K562 (cell line): ENCODE data around the gene MAN2A1. TPM values are rescaled to one million over a fixed set of nuclear protein-coding genes. Genes with fewer than 3 reads are reported as not detected.

ENCODE experiments used
- ATAC-seq: fragments of 200-7000 bp; cut with Tn5 transposase; 3 replicates; pipeline ENCODE4 v1.9.1; 2020; ENCODE audit warnings: moderate library complexity
- BruUV-seq: library from RNA; stranded (reverse); fragments of 400-500 nt; replicated peaks from 2 replicates; lab custom pipeline; 2021; lab: Mats Ljungman, UMichigan
- CTCF ChIA-PET: fragments of 300-600 bp; formaldehyde crosslinking; extraction: SDS; loops from one replicate; lab custom pipeline; 2021; ENCODE audit warnings: low intra/inter-chr PET ratio; lab: Yijun Ruan, JAX
- POLR2A ChIA-PET: fragments of 300-600, 350-650 bp; sonication (Branson Sonifier 250); formaldehyde crosslinking; extraction: SDS; loops from one replicate; lab custom pipeline; 2021; ENCODE audit warnings: antibody characterized with exemption, inconsistent platforms; lab: Yijun Ruan, JAX
- DNase-seq, 4 experiments: peaks; one replicate each; pipeline versions ENCODE4 v3.0.0 to v3.0.0-alpha.2; 2011 to 2018; ENCODE audit warnings: low spot score in 3 of 4, mixed read lengths in 3 of 4; ENCODE audit errors: extremely low read depth in 1 of 4
- FAIRE-seq: peaks from 2 replicates; lab custom pipeline; 2011; peaks lifted over from hg19 to GRCh38; lab: Jason Lieb, UNC
- H2AFZ ChIP-seq: 2 replicates; pipeline ENCODE4 v1.6.0; 2011; ENCODE audit warnings: low read depth, low read length, control low read depth, inconsistent platforms
- H3K27ac ChIP-seq: fragments of 200-600 bp; 3 replicates; pipeline ENCODE4 v1.8.0; 2011; ENCODE audit warnings: low read depth, mild to moderate bottlenecking, control low read depth, inconsistent platforms, low read length, moderate library complexity, mixed read lengths; ENCODE audit errors: extremely low read depth
- H3K27me3 ChIP-seq, 2 experiments: fragments of 300-600 bp in 1 of 2; 2 replicates in 1 of 2; 3 replicates in 1 of 2; pipeline versions ENCODE4 v1.6.0 to v1.8.0; 2011; ENCODE audit warnings: inconsistent platforms in 2 of 2, low read length in 2 of 2, mild to moderate bottlenecking in 1 of 2, mixed read lengths in 1 of 2, moderate library complexity in 1 of 2; ENCODE audit not compliant: control insufficient read depth in 2 of 2, insufficient read depth in 2 of 2
- H3K36me3 ChIP-seq: fragments of 300-600 bp; 3 replicates; pipeline ENCODE4 v1.8.0; 2011; ENCODE audit warnings: mild to moderate bottlenecking, low read length, inconsistent platforms; ENCODE audit not compliant: control insufficient read depth, insufficient read depth
- H3K4me1 ChIP-seq, 2 experiments: fragments of 200-600 bp in 1 of 2; replicated peaks in 1 of 2; 2 replicates in 1 of 2; 3 replicates in 1 of 2; pipeline versions ENCODE4 v1.5.1 to v1.8.0; 2011; ENCODE audit warnings: inconsistent platforms in 2 of 2, low read length in 2 of 2, mild to moderate bottlenecking in 1 of 2, mixed read lengths in 1 of 2, moderate library complexity in 1 of 2; ENCODE audit not compliant: control insufficient read depth in 2 of 2, insufficient read depth in 2 of 2
- H3K4me2 ChIP-seq: 2 replicates; pipeline ENCODE4 v1.6.1; 2011; ENCODE audit warnings: low read length, control low read depth, inconsistent platforms, mixed read lengths; ENCODE audit not compliant: insufficient read depth
- H3K4me3 ChIP-seq: fragments of 200-600 bp; sonication (generic), shearing (Covaris generic); 2 replicates; pipeline ENCODE4 v1.5.1; 2016; ENCODE audit warnings: control low read depth, inconsistent platforms
- H3K79me2 ChIP-seq: fragments of 200-600 bp; 3 replicates; pipeline ENCODE4 v1.8.0; 2011; ENCODE audit warnings: low read length, inconsistent platforms; ENCODE audit not compliant: control insufficient read depth, insufficient read depth
- H3K9ac ChIP-seq, 2 experiments: 2 replicates each; pipeline versions ENCODE4 v1.6.0 to v1.6.1; 2011; ENCODE audit warnings: low read depth in 2 of 2, low read length in 2 of 2, control low read depth in 1 of 2, inconsistent platforms in 1 of 2, mild to moderate bottlenecking in 1 of 2, mixed read lengths in 1 of 2; ENCODE audit not compliant: insufficient read depth in 1 of 2
- H3K9me1 ChIP-seq: one replicate; pipeline ENCODE4 v1.6.0; 2011; ENCODE audit warnings: inconsistent platforms, mild to moderate bottlenecking, low read length, moderate library complexity; ENCODE audit not compliant: control insufficient read depth, insufficient read depth
- H3K9me3 ChIP-seq: replicated peaks from 2 replicates; pipeline ENCODE4 v1.5.1; 2011; ENCODE audit warnings: low read depth, low read length, inconsistent platforms; ENCODE audit not compliant: control insufficient read depth, insufficient read depth
- H4K20me1 ChIP-seq: replicated peaks from 2 replicates; pipeline ENCODE4 v1.6.1; 2011; ENCODE audit warnings: low read length, inconsistent platforms, mixed read lengths; ENCODE audit not compliant: control insufficient read depth, insufficient read depth
- MXI1 ChIP-seq: IDR thresholded peaks from 2 replicates; pipeline ENCODE4 v1.6.1; 2011; ENCODE audit warnings: low read depth, mild to moderate bottlenecking, improper control_type of control experiment, low read length
- NR4A1 ChIP-seq, 2 experiments: fragments of 250-450 bp in 1 of 2; fragments of 450-650 bp in 1 of 2; sonication (Bioruptor Pico) in 1 of 2; IDR thresholded peaks; 2 replicates each; pipeline versions ENCODE4 v1.4.0 to v1.6.1; 2016 to 2020; ENCODE audit warnings: mild to moderate bottlenecking in 2 of 2, missing compliant biosample characterization in 1 of 2, missing genetic modification characterization in 1 of 2, moderate library complexity in 1 of 2
- TAF7 ChIP-seq: fragments of 450-650 bp; IDR thresholded peaks from 2 replicates; pipeline ENCODE4 v1.6.1; 2016; ENCODE audit warnings: missing genetic modification characterization, missing compliant biosample characterization
- ZNF121 ChIP-seq: sonication (generic); formaldehyde crosslinking; conservative IDR thresholded peaks from 2 replicates; pipeline ENCODE4 v1.8.0; 2022; ENCODE audit warnings: missing genetic modification reagents
- ZNF407 ChIP-seq: fragments of 450-650 bp; IDR thresholded peaks from 2 replicates; pipeline ENCODE4 v1.6.1; 2016; ENCODE audit warnings: low read depth
- WGBS: fragments of 100-300 bp; shearing (Covaris generic); methylation state at CpG from one replicate; pipeline ENCODE4 v1.1.6; 2016; ENCODE audit warnings: low coverage, mixed read lengths; ENCODE audit not compliant: insufficient coverage; ENCODE audit errors: missing lambda C conversion rate; 5-methylcytosine and 5-hydroxymethylcytosine counted together
- in situ Hi-C: fragments of 300-500 bp; cut with MboI; formaldehyde crosslinking; loops from 4 replicates; pipeline ENCODE4 v1.15.0; 2018; ENCODE audit warnings: inconsistent platforms, mixed read lengths
- intact Hi-C: fragments of 100-400 bp; cut with micrococcal nuclease; formaldehyde crosslinking; loops from 2 replicates; pipeline ENCODE4 v1.14.2; 2022
- polyA plus RNA-seq, 8 experiments: library from polyadenylated mRNA; depleted of rRNA in 4 of 8; stranded (reverse) in 5 of 8; unstranded in 3 of 8; fragments of >200 nt; fragmentation: Nextera tagmentation in 2 of 8; fragmentation: Illumina TruSeq in 1 of 8; extraction: Ambion mirVana in 2 of 8; extraction: Trizol in 1 of 8; gene quantifications; 2 replicates each; pipeline versions ENCODE4 v1.2.1 to v1.2.3, GENCODE V29; 2011 to 2014; ENCODE audit warnings: inconsistent platforms in 1 of 8, missing spikeins in 1 of 8
- total RNA-seq, 7 experiments: library from RNA; depleted of rRNA in 6 of 7; stranded (reverse); fragments of >200 nt in 6 of 7; fragmentation: Illumina TruSeq in 2 of 7; extraction: Trizol in 2 of 7; gene quantifications; 2 replicates each; pipeline versions ENCODE4 v1.2.1 to v1.2.3, GENCODE V29; 2011 to 2021; ENCODE audit warnings: low replicate concordance in 1 of 7

MAN2A1 gene
- total and polyA plus RNA-seq, 9 of the 15 experiments (the other 6 are each of a cell fraction or from before 2014, with no cell fraction given), result 5.2 to 32.0 (median 19.8) TPM

GRCh38 chr5:109826426-109826825, 136.7 kb downstream of the MAN2A1 start:
- TF ChIP-seq TAF7 (no peak), ZNF407 (no peak), NR4A1 (CRISPR knock-in tag; IDR thresholded peaks at IDR 0.05) (no peak), NR4A1 (tag; IDR thresholded peaks at IDR 0.05) (no peak), ZNF121 (CRISPR knock-in tag) (no peak), MXI1 (no peak)
- TF ChIP-seq, all 486 proteins: peak for 0
- ATAC-seq, result no peak
- Histone ChIP-seq H2AFZ (no peak overlapping the region), H3K9me3 (no peaks in the 10 kb centered on the region), H3K27me3 (no peaks in the 10 kb centered on the region), H4K20me1 (no peaks in the 10 kb centered on the region), H3K79me2 (no peaks in the 10 kb centered on the region), H3K4me3 (no peak overlapping the region), H3K27ac (no peak overlapping the region), H3K4me1 (no peaks in the 10 kb centered on the region), H3K9ac (no peak overlapping the region), H3K9me1 (no peaks in the 10 kb centered on the region), H3K4me2 (no peak overlapping the region), H3K36me3 (peaks cover 24% of the 10 kb centered on the region)
- FAIRE-seq, result no peak
- intact Hi-C loops (no loop called here), in situ Hi-C loops (no loop called here)
- ChIA-PET POLR2A (no interaction called here), CTCF (no interaction called here)
- BruUV-seq, result no TSS peak
- no peak for DNase-seq
- WGBS, result 65% methylated on average over 6 of the region's 6 CpGs
